HUES64 (cell line): ENCODE measurements around the gene LMO7.

Experiments
- H3K27ac ChIP-seq: 2 replicates; pipeline ENCODE4 v1.7.0; 2013; ENCODE audit warnings: low read depth, low read length, inconsistent platforms
- H3K27me3 ChIP-seq: 2 replicates; pipeline ENCODE4 v1.6.1; 2013; ENCODE audit warnings: mild to moderate bottlenecking, low read length; ENCODE audit not compliant: insufficient read depth
- H3K36me3 ChIP-seq: 2 replicates; pipeline ENCODE4 v1.6.1; 2013; ENCODE audit warnings: mild to moderate bottlenecking, low read length; ENCODE audit not compliant: insufficient read depth
- H3K4me1 ChIP-seq: 2 replicates; pipeline ENCODE4 v1.6.1; 2013; ENCODE audit warnings: mild to moderate bottlenecking, low read length, moderate library complexity; ENCODE audit not compliant: insufficient read depth
- H3K4me3 ChIP-seq: 2 replicates; pipeline ENCODE4 v1.5.1; 2013; ENCODE audit warnings: mild to moderate bottlenecking, low read length, moderate library complexity
- H3K9ac ChIP-seq: 2 replicates; pipeline ENCODE4 v1.6.1; 2013; ENCODE audit warnings: mild to moderate bottlenecking, low read depth, low read length
- H3K9me3 ChIP-seq: 2 replicates; pipeline ENCODE4 v1.6.1; 2013; ENCODE audit warnings: low read depth, low read length; ENCODE audit not compliant: insufficient read depth
- WGBS: fragments of 150-250, 120-280 bp; methylation state at CpG from one replicate; pipeline ENCODE4 v1.1.7; 2013; ENCODE audit warnings: missing lambda C conversion rate; 5-methylcytosine and 5-hydroxymethylcytosine counted together

The LMO7 gene

DNA sequence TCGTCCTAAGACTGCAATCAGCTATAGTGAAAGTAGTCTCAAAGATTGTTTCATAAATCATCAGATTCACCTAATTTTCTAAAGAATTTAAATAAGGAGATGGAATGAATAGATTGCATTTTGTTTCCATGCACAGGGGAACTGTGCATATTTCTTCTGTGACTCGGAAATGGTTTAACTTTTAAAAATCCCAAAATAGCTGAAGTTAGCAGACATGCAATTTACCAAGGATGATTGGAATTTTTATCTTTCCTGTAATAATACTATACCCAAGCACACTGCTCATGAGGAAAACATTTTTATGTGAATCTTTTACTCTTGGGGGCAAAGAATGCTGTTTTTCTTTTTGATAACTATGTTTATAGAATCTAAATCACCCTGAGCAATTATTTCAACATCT lies 15.0 kb upstream of the LMO7 start:
- H3K27ac ChIP-seq = no peak overlapping the region
- no peak overlapping the region for H3K4me3 ChIP-seq
- WGBS = 100% methylated on average over 1 of the region's 2 CpGs
- H3K4me1 ChIP-seq = no peaks in the 10 kb centered on the region
- H3K9me3 ChIP-seq = no peaks in the 10 kb centered on the region
- no peaks in the 10 kb centered on the region for H3K27me3 ChIP-seq
- H3K9ac ChIP-seq = no peak overlapping the region
- H3K36me3 ChIP-seq = no peaks in the 10 kb centered on the region

DNA sequence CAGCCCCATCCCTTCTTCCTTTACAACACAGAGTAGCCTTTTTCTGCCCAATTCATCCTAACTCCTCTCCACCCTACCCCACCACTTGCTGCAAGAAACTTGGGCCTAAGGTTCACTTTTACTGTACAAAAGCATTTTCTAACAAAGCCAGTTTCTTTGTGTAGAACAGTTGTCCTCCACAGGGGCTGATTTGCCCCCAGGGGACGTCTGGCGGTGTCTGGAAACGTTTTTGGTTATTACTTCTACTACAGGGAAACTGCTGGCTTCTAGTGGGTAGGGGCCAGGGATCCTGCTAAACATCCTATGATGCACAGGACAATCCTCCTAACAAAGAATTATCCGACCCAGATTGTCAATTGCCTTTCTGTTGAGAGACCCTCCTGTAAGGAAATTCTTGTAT lies 7.3 kb upstream of the LMO7 start:
- WGBS = 75% methylated on average over 4 of the region's 4 CpGs
- Histone ChIP-seq H3K27me3 (no peaks in the 10 kb centered on the region), H3K4me3 (no peak overlapping the region), H3K4me1 (no peaks in the 10 kb centered on the region; the same call in 1 of the 2 replicates), H3K9me3 (no peaks in the 10 kb centered on the region), H3K27ac (no peak overlapping the region), H3K36me3 (no peaks in the 10 kb centered on the region), H3K9ac (no peak overlapping the region)

DNA sequence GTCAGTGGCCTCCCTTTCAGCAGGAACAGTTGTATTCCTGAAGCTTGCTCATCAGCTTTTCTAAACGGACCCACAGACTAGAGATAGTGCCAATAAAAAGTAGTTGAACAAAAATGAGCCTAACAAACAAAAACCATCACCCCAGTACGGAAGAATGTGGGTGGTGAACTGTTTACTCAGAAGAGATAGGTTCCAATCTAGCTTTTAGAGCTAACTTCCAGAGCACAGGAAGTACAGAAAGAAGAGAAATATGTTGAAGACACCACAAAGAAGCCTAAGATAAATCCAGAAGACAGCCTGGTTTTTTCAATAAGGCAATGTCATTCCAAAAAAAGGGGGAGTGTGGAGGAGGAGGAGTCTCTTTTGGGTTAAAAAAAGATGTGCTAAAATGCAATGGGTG lies 2.8 kb upstream of the LMO7 start:
- peaks cover 11% of the 10 kb centered on the region for H3K4me1 ChIP-seq
- H3K4me3 ChIP-seq = no peak overlapping the region
- no peak overlapping the region for H3K9ac ChIP-seq
- H3K36me3 ChIP-seq = no peaks in the 10 kb centered on the region
- 83% methylated on average over 1 of the region's 2 CpGs for WGBS
- H3K27ac ChIP-seq = no peak overlapping the region
- peaks cover 37% of the 10 kb centered on the region for H3K27me3 ChIP-seq
- no peaks in the 10 kb centered on the region for H3K9me3 ChIP-seq

DNA sequence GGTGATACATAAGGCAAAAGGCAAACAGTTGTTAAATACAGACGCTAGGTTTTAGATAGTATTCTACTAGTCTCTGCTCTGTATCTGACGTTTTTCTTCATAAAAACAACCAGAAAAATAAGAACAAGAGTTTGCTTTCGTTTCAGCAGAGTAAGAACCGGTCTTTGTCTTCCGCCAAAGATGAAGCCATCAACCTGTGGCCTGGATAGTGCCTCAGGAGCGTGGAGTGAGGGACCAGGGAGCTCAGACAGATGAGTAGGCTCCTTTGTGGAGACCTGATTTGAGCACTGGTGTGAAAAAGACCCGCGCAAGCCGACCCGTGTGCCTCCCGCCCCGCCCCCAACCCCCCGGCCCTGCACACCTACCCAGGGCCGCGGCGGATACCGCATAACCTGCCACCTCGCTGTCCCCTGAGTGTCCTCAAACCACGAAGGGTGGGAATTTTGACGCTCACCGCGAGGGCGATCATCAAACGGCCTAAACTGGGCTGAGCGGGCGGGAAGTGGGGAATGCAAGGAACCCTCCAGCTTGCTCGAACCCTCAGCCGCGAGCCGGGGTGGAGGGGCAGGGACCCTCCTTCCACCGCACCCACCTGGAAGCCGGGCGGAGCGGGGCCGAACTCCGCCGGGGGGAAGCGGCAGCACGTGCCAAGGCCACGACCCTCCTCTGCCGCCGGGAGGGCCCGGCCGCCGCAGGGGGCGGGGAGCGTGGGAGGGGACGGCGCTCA lies 866 bp upstream of the LMO7 start:
- H3K27me3 ChIP-seq = peaks cover 51% of the 10 kb centered on the region
- H3K9ac ChIP-seq = peak overlapping the region; percentile 43; the same call in 1 of the 2 replicates
- peak overlapping the region; percentile 77 for H3K4me3 ChIP-seq
- no peak overlapping the region; the same call in 1 of the 2 replicates for H3K27ac ChIP-seq
- WGBS = 14% methylated on average over 43 of the region's 49 CpGs
- no peaks in the 10 kb centered on the region for H3K36me3 ChIP-seq
- H3K4me1 ChIP-seq = peaks cover 13% of the 10 kb centered on the region
- no peaks in the 10 kb centered on the region for H3K9me3 ChIP-seq

DNA sequence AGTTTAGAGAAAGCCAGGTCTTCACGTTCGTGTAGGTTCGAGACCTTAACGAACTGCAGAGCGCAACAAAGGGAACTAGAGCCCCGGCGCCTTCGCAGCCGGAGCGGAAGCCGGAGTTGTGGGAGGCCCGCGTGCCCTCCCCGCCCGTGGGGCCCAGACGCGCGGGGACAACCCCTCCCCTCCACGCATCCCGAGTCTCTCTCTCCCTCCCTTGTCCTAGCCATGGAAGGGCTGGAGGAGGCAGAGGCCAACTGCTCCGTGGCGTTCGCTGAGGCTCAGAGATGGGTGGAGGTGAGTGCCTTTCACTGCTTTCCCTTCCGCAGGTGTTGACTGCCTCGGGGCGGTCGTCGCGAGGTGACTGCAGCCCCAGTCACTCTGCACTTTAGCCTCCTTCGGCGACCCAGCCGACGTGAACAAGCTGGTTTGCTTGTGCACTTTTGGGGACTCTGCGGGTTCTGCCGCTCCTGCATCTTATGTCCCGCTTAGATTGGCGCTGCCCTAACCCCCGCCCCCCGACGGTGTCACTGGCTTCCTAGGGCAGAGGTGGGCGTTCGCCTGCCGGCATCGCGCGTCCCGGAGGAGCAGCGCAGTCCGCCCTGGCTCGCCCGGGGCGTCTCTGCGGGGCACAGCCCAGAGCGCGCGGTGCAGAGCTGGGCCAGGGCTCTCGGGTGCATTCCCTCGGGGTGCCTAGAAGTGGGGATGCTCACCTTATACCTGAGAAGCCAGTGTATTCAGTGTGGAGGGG lies 478 bp downstream of the LMO7 start:
- Histone ChIP-seq H3K27me3 (peaks cover 51% of the 10 kb centered on the region), H3K4me3 (peak overlapping the region; percentile 77), H3K27ac (no peak overlapping the region), H3K9me3 (no peaks in the 10 kb centered on the region), H3K36me3 (no peaks in the 10 kb centered on the region), H3K4me1 (peaks cover 18% of the 10 kb centered on the region), H3K9ac (peak overlapping the region; percentile 46)
- WGBS = under 1% methylated on average over 51 of the region's 58 CpGs

DNA sequence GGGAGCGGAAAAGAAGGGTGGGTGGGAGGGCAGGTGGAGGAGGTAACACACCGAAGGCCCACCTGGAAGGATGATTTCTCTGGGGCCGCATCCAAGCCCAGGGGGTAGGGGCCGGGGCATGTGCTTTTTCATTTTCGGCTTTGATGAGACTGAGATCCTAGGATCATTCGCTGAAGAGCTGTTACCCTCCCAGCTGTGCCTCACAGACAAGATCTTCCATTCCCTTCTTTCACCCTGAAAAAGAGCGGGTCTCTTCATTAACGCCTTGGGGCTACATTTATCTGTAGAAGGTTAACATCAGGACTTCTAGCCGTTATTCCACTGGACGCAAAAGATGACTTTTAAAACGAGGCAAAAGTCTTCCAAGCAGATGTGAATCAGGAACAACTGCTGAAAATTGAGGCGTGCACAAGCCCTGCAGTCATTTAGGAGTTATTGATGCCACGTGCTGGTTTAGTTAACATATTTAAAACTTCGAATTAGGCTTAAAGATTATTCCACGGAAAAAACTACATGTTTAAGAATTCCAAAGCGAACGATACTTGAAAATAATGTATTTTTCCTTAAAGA lies 1.1 kb downstream of the LMO7 start:
- 0 out of 2 replicates have a peak overlapping the region, but pooled peaks have one; percentile 3 for H3K9ac ChIP-seq
- peak overlapping the region; percentile 77 for H3K4me3 ChIP-seq
- no peak overlapping the region for H3K27ac ChIP-seq
- peaks cover 18% of the 10 kb centered on the region for H3K4me1 ChIP-seq
- 11% methylated on average over 17 of the region's 17 CpGs for WGBS
- no peaks in the 10 kb centered on the region for H3K9me3 ChIP-seq
- peaks cover 51% of the 10 kb centered on the region for H3K27me3 ChIP-seq
- H3K36me3 ChIP-seq = no peaks in the 10 kb centered on the region

DNA sequence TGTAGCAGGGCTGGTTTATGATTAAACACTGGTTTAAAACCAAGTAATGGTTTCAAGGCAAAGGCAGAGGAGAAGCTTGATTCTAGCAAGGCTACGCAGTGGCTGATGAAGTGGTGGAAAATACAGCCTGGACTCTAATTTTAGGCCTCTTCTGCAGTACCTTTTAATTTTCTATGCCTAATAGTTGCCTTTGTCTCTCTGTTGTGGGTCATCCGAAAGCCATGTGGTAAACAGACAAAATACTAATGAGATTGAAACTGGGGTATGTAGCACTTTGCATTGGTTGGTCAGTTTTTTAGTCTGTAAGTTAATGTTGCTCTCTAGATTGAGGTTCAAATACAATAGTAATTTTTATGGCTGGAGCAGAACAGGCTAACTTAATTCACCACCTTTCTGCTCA lies 3.3 kb downstream of the LMO7 start:
- 93% methylated on average over 2 of the region's 2 CpGs for WGBS
- H3K4me1 ChIP-seq = peaks cover 18% of the 10 kb centered on the region
- H3K36me3 ChIP-seq = no peaks in the 10 kb centered on the region
- peaks cover 51% of the 10 kb centered on the region for H3K27me3 ChIP-seq
- H3K9me3 ChIP-seq = no peaks in the 10 kb centered on the region
- no peak overlapping the region for H3K27ac ChIP-seq
- H3K9ac ChIP-seq = no peak overlapping the region
- no peak overlapping the region for H3K4me3 ChIP-seq

DNA sequence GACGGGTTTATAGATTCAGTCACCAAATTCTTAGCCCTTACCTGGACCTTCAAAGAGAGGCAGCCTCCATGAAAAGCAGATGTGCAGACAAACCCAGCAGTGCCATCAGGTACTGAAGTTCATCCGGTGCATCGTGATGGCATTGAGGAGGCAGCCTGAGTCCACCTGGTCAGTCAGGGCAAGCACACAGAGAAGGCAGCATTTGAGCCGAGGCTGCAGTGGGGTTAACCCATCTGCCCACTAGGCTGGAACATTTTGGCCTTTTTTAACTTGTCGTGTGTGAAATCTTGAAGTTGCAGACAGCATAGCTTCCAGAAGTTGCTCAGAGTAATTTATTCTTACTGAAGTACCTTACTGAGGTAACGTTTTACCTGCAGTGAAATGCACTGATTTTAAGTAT lies 4.9 kb downstream of the LMO7 start:
- WGBS = 92% methylated on average over 6 of the region's 6 CpGs
- Histone ChIP-seq H3K4me3 (no peak overlapping the region), H3K9me3 (no peaks in the 10 kb centered on the region), H3K36me3 (no peaks in the 10 kb centered on the region), H3K27ac (no peak overlapping the region), H3K27me3 (peaks cover 36% of the 10 kb centered on the region), H3K9ac (no peak overlapping the region), H3K4me1 (peaks cover 18% of the 10 kb centered on the region)

DNA sequence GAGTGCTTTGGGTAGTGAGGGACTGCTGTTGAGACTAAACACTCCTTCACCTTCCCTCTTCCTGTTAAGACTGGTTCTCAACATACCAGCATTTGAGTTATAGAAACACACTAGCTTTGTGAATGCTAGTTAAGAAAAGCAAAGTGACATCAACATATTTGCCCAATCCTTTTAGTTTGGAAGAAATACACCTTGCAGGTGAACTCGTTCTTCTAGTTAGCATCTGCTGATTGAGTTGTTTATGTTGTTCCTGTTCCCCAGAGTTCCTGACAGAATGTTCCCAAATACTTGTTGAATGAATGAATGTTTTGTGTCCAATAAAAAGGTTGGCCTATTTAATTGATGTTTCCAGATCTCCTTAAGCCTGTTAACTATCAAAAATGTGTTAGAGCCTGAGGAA lies 7.1 kb downstream of the LMO7 start:
- peaks cover 15% of the 10 kb centered on the region for H3K27me3 ChIP-seq
- H3K36me3 ChIP-seq = no peaks in the 10 kb centered on the region
- no peaks in the 10 kb centered on the region for H3K9me3 ChIP-seq
- H3K9ac ChIP-seq = no peak overlapping the region
- no peak overlapping the region for H3K4me3 ChIP-seq
- WGBS = 96% methylated on average over 1 of the region's 1 CpG
- H3K4me1 ChIP-seq = peaks cover 8% of the 10 kb centered on the region
- no peak overlapping the region for H3K27ac ChIP-seq

DNA sequence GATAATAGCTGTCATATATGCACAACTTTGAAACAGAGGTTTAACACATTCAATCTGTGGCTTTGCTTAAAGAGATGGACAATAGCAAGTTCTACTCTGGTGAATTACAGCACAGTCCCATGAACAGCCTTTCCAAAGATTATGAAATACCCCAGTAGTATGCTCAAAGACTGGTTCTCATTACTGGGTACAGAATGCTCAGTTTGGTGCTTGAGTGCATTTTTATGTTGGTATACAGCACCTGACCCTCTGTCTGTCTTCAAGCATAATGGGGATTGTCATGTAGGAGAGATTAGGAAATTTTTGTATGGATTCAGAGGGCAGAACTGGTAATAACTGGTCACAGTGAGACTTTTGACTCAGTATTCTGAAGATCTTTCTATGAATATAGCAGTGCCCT lies 7.6 kb downstream of the LMO7 start:
- Histone ChIP-seq H3K27ac (no peak overlapping the region), H3K36me3 (no peaks in the 10 kb centered on the region), H3K9me3 (no peaks in the 10 kb centered on the region), H3K27me3 (peaks cover 10% of the 10 kb centered on the region), H3K4me1 (peaks cover 6% of the 10 kb centered on the region), H3K9ac (no peak overlapping the region), H3K4me3 (no peak overlapping the region)

DNA sequence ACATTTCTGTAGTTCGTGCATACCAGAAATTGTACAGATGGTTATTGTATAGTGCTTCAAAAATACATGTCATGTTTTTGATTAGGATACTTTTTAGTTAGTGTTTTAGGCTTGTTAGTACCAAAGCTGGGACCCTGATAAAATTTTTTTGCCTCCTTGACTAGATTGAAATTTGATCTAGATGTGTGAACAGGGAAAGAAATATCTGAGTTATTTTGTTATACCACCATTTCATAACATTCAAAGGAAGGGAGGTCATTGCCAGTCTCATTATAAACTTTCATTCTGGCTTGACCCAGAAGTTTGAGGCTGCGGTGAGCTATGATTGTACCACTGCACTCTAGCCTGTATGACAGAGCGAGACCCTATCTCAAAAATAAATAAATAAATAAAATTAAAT lies 9.0 kb downstream of the LMO7 start:
- Histone ChIP-seq H3K27ac (no peak overlapping the region), H3K9me3 (no peaks in the 10 kb centered on the region), H3K9ac (no peak overlapping the region), H3K4me3 (no peak overlapping the region), H3K4me1 (peaks cover 6% of the 10 kb centered on the region), H3K27me3 (no peaks in the 10 kb centered on the region), H3K36me3 (no peaks in the 10 kb centered on the region)
- 98% methylated on average over 2 of the region's 3 CpGs for WGBS
